Heart left ventricle (tissue), 13 donors: Measurements from ENCODE around the gene CCBE1.

Experiments used
- CTCF ChIP-seq, 12 donors: fragments of 200-600 bp; sonication (generic) in 4 of 12; IDR thresholded peaks; one replicate each; pipeline versions ENCODE4 v1.5.0 to v1.8.0; 2018 to 2022; ENCODE audit warnings: antibody characterized with exemption in 12 of 12, mild to moderate bottlenecking in 5 of 12
- POLR2A ChIP-seq, 2 donors: fragments of 450-650 bp; IDR thresholded peaks; one replicate each; pipeline ENCODE4 v1.6.1; 2017; ENCODE audit warnings: antibody characterized with exemption in 2 of 2, mild to moderate bottlenecking in 2 of 2, moderate library complexity in 2 of 2
- donor health status: ischemic (EF 13 %, LVEDD 7.1; RV severe dilation, severe dysfunction).
- donor health status: DM: no; HTN: yes; CAD: no.
- donor health status: DM: no; HTN: no; CAD: no.
- donor health status: ischemic (EF 25% LVEDD 6.9; RV normal size, moderate dysfunction).
- donor health status: ischemic (EF 25% LVEDD 5.7; RV mildly dilated, moderate dysfunction).
- donor health status: ischemic (EF 35%, LVEDD 5.7; RV mildly dilated, moderate dysfunction).
- donor health status: nonischemic (EF 11% LVEDD 7.7; RV severe dilation, severe dysfunction).
- donor health status: DM: yes; HTN: yes; CAD: no.
- donor health status: PGD.
- donor health status: ischemic (EF 29% LVEDD 5.4; RV normal size, mild dysfunction).
- donor health status: nonischemic (EF 23%, LVEDD 6.1; RV moderate dilation, normal function).

- TF ChIP-seq CTCF (IDR thresholded peaks at IDR 0.05): no peak
- no peak for TF ChIP-seq POLR2A (IDR thresholded peaks at IDR 0.05)
Measured at GRCh38 chr18:59500765-59501164, 196.5 kb downstream of the CCBE1 start.
